Measurements from ENCODE around the gene TBC1D16.

TBC1D16 gene

DNA sequence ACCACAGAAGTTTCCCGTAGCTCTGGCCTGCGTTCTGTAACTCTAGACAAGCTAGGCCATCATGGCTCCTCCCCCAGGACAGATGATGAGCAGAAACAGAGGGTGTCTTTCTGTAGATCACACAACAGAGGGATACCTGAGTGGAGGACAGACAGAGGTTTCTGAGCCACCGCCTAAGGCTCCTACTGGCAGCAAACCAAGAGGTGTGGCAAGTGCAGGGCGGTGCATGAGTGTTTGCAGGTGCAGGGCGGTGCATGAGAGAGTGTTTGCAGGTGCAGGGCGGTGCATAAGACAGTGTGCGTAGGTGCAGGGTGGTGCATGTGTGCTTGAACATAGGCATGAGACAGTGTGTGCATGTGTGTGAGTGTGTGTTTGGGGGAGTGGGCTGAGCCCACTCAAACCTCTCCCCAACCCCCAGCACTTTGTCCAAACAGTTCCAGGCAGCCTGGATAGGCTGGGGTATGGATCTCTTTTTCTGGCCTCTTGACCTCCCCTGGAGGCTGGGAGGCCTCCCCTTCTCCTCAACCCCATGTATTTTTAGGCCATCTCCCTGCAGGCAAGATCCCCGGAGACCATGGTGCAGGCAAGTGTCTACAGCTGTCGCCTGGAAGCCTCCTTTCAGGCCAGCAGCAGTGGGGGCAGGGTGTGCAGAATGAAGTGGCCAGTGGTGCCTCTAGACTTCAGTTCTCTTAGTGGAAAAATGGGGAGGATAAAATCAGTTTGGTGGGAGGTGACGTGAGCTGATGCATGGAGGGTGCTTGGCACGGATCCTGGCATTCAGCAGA, 143.0 kb downstream of the TBC1D16 start:
- H3K4me3 ChIP-seq (ENCODE audit: low read depth, low read length) = no peak overlapping the region
- DNase-seq (ENCODE audit: low read depth) = no peak
- TF ChIP-seq, protein P1, sequence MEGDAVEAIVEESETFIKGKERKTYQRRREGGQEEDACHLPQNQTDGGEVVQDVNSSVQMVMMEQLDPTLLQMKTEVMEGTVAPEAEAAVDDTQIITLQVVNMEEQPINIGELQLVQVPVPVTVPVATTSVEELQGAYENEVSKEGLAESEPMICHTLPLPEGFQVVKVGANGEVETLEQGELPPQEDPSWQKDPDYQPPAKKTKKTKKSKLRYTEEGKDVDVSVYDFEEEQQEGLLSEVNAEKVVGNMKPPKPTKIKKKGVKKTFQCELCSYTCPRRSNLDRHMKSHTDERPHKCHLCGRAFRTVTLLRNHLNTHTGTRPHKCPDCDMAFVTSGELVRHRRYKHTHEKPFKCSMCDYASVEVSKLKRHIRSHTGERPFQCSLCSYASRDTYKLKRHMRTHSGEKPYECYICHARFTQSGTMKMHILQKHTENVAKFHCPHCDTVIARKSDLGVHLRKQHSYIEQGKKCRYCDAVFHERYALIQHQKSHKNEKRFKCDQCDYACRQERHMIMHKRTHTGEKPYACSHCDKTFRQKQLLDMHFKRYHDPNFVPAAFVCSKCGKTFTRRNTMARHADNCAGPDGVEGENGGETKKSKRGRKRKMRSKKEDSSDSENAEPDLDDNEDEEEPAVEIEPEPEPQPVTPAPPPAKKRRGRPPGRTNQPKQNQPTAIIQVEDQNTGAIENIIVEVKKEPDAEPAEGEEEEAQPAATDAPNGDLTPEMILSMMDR (conservative IDR thresholded peaks at IDR 0.05; ENCODE audit: low read depth, low read length) = no peak

GRCh38 chr17:79891113-79891730, 144.4 kb downstream of the TBC1D16 start:
- no peak overlapping the region for H3K4me3 ChIP-seq (ENCODE audit: low read depth, low read length)
- DNase-seq (ENCODE audit: low read depth) = no peak
- TF ChIP-seq, protein P1 (conservative IDR thresholded peaks at IDR 0.05; ENCODE audit: low read depth, low read length) = no peak

DNA sequence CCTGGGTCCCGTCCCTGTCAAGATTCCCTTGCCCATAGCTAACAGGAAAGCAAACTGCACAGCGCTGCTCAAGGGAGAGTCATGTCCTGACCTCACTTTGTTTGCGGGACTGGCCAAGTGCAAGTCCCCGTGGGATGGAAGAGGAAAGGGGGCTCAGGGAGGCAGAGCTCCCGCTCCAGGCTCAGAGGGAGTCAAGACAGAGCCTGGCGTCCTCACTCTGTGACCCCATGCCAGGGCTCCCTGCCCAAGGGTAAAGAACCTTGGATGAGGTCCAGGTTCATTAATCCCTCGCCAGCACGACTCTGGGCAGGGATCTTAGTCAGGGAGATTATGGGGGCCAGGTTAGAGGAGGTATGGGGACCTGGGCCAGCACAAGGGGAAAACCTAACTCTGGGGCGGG, 145.0 kb downstream of the TBC1D16 start:
- no peak overlapping the region for H3K4me3 ChIP-seq (ENCODE audit: low read depth, low read length)
- TF ChIP-seq, protein P1 (conservative IDR thresholded peaks at IDR 0.05; ENCODE audit: low read depth, low read length) = no peak
- no peak for DNase-seq (ENCODE audit: low read depth)

- no peak overlapping the region for H3K4me3 ChIP-seq (ENCODE audit: low read depth, low read length)
- no peak for DNase-seq (ENCODE audit: low read depth)
- TF ChIP-seq, protein P1 (conservative IDR thresholded peaks at IDR 0.05; ENCODE audit: low read depth, low read length) = no peak
These were observed 146.6 kb downstream of the TBC1D16 start for GRCh38 chr17:79888811-79889634.

DNA sequence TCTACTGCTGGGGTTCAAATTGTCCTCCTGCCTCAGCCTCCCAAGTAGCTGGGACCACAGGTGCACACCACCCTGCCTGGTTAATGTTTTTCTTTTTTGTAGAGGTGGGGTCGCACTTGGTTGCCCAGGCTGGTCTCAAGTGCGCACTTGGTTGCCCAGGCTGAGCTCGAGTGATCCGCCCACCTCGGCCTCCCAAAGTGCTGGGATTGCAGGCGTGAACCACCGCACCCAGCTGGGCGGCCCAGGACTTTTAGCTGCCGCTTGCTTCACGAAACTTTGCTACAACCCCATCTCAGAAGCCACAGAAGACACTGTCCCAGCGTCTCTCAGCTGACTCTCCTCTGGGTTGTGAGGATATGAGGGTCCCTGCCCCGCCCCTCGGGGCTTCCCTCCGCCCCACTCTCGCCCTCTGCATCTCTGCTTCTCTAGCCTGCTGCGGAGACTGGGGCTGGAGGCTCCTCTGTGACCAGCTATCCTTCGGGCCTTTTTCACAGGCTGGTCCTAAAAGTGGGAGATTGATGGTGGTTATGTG, 147.6 kb downstream of the TBC1D16 start:
- TF ChIP-seq, protein P1 (conservative IDR thresholded peaks at IDR 0.05; ENCODE audit: low read depth, low read length) = no peak

DNA sequence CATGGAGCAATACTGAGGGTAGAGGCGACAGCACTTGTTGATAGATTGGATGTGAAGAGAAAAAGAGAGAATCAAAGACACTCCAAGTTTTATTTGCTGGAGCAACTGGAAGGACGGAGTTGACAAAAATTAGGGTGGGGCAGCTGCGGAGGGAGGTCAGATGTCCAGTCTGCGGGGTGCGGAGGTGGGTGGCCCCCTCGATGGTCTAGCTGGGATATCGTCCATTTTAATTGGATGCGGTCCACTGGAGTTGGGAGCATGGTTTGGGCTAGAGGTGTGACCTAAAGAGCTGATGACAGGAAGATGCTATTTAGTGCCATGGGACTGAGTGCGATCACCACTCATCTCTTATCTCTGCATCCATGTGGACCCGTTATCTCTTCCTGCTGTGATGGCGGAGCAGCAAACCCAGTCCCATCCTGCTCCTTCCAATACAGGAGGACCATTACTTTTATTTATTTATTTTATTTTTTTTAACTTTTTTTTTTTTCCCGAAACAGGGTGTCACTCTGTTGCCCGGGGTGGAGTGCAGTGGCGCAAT, 148.2 kb downstream of the TBC1D16 start:
- TF ChIP-seq, protein P1 (conservative IDR thresholded peaks at IDR 0.05; ENCODE audit: low read depth, low read length) = no peak
- no peak for DNase-seq (ENCODE audit: low read depth)

More for the DNA sequence above, 147.6 kb downstream of the TBC1D16 start:
- no peak for DNase-seq (ENCODE audit: low read depth)
- H3K4me3 ChIP-seq (ENCODE audit: low read depth, low read length) = no peak overlapping the region

More for the DNA sequence above, 148.2 kb downstream of the TBC1D16 start:
- no peak overlapping the region for H3K4me3 ChIP-seq (ENCODE audit: low read depth, low read length)
